Ishikawa (cell line): Measurements from ENCODE around the gene MYO1B.

Source experiments
- CREB1 ChIP-seq: IDR thresholded peaks from 2 replicates; pipeline ENCODE4 v1.6.1; 2012; ENCODE audit warnings: low read depth
- EGR1 ChIP-seq: IDR thresholded peaks from 2 replicates; pipeline ENCODE4 v1.6.1; 2012
- EP300 ChIP-seq: IDR thresholded peaks from 2 replicates; pipeline ENCODE4 v1.6.1; 2012; ENCODE audit warnings: borderline replicate concordance
- RAD21 ChIP-seq: IDR thresholded peaks from 2 replicates; pipeline ENCODE4 v1.6.1; 2012; ENCODE audit warnings: low read depth
- TCF12 ChIP-seq: IDR thresholded peaks from 2 replicates; pipeline ENCODE4 v1.6.1; 2012; ENCODE audit warnings: low read depth
- YY1 ChIP-seq: IDR thresholded peaks from 2 replicates; pipeline ENCODE4 v1.6.1; 2012; ENCODE audit warnings: low read depth
- TF ChIP-seq, protein P1 (sequence below): IDR thresholded peaks from 2 replicates; pipeline ENCODE4 v1.6.1; 2012
- TF ChIP-seq, protein P2 (sequence below): IDR thresholded peaks from 2 replicates; pipeline ENCODE4 v1.6.1; 2012; ENCODE audit warnings: low read depth, mild to moderate bottlenecking
- TF ChIP-seq, protein P3 (sequence below): IDR thresholded peaks from 2 replicates; pipeline ENCODE4 v1.6.1; 2012

DNA sequence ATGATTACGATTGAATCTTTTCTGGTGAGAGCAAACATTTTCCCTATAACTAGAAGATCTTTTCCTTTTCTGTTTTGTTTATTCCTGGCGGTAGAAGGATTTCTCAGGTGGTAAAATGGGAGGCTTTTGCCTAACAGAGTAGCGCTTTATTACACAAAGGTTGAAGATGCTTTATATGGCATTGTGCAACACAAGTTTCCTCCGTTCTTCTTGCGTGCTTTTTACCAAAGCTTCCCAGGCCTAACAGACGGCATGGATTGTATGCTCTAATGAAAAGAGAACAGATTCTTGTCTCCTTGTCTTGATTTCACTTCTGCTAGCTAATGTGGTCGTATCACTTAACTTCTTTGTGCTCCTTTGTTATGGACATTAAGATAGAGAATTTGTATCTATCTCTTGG, 43.8 kb downstream of the MYO1B start:
- TF ChIP-seq TCF12 (no peak), RAD21 (no peak), CREB1 (no peak), EP300 (no peak), YY1 (no peak), EGR1 (no peak)
- TF ChIP-seq, protein P1, sequence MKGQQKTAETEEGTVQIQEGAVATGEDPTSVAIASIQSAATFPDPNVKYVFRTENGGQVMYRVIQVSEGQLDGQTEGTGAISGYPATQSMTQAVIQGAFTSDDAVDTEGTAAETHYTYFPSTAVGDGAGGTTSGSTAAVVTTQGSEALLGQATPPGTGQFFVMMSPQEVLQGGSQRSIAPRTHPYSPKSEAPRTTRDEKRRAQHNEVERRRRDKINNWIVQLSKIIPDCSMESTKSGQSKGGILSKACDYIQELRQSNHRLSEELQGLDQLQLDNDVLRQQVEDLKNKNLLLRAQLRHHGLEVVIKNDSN: no peak
- TF ChIP-seq, protein P2, sequence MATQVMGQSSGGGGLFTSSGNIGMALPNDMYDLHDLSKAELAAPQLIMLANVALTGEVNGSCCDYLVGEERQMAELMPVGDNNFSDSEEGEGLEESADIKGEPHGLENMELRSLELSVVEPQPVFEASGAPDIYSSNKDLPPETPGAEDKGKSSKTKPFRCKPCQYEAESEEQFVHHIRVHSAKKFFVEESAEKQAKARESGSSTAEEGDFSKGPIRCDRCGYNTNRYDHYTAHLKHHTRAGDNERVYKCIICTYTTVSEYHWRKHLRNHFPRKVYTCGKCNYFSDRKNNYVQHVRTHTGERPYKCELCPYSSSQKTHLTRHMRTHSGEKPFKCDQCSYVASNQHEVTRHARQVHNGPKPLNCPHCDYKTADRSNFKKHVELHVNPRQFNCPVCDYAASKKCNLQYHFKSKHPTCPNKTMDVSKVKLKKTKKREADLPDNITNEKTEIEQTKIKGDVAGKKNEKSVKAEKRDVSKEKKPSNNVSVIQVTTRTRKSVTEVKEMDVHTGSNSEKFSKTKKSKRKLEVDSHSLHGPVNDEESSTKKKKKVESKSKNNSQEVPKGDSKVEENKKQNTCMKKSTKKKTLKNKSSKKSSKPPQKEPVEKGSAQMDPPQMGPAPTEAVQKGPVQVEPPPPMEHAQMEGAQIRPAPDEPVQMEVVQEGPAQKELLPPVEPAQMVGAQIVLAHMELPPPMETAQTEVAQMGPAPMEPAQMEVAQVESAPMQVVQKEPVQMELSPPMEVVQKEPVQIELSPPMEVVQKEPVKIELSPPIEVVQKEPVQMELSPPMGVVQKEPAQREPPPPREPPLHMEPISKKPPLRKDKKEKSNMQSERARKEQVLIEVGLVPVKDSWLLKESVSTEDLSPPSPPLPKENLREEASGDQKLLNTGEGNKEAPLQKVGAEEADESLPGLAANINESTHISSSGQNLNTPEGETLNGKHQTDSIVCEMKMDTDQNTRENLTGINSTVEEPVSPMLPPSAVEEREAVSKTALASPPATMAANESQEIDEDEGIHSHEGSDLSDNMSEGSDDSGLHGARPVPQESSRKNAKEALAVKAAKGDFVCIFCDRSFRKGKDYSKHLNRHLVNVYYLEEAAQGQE: no peak
- TF ChIP-seq, protein P3, sequence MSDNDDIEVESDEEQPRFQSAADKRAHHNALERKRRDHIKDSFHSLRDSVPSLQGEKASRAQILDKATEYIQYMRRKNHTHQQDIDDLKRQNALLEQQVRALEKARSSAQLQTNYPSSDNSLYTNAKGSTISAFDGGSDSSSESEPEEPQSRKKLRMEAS: no peak
